Measurements from ENCODE around the gene IGLL5.

The IGLL5 gene

GRCh38 chr22:22929381-22930221, 42.0 kb downstream of the IGLL5 start:
- DNase-seq, result no peak

DNA sequence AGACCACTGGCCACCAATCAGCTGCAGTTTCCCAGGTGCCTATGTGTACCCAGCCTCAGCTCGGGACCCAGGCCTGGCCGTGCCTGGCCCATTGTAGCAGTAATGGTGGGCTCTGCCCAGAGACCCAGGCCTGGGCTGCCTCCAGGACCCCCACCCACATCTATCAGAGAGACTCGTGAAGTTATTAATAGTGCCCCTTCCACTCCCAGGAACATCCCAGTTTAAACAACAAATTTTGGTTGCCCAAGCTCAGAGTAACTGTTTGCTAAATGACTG, 42.5 kb downstream of the IGLL5 start:
- no peak for DNase-seq

DNA sequence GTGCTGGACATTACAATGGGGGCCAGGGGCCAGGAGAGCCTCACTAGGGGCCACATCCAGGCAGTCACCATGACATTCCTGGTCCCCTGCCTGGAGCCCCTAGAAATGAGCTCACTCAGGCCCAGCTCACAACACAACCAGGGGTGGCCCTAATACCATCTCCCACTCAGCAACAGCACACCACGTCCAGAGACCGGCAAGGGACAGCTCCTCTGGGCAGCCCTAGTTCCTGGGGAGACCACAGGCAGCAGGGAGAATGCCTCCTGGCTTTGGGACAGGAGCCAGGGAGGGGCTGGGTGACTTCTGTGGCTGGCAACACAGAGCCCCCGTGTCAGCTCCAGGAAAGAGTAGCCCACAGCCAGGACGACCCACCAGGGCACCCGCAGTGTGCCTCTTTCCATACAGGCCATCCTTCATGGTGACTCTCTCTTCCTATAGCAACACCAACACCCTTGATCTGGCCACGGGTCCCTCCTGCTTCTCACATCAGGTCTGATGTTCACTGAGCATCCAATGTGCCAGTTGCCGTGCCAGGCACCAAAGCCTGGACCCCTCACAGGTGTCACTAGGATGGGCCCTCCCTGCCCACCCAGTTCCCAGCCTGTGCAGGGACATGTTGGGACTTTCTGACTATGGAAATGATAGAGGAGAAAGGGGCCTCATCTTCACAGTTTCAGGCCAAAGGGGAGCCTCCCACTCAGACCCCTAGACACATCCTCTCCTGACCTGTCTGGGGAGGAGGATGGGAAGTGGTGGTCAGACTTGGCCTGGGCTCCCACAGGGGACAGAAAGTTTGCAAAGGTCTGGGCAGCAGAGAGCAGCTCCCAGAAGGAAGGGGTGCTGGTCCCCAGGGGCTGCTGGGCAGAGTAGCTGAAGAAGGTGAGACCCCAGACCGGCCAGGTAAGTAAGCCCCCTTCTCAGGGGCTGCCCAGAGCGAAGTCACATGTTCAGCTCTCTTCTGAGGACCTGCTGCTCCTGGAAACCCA, 43.2 kb downstream of the IGLL5 start:
- DNase-seq, result no peak

GRCh38 chr22:22931557-22932270, 44.1 kb downstream of the IGLL5 start:
- no peak for DNase-seq

DNA sequence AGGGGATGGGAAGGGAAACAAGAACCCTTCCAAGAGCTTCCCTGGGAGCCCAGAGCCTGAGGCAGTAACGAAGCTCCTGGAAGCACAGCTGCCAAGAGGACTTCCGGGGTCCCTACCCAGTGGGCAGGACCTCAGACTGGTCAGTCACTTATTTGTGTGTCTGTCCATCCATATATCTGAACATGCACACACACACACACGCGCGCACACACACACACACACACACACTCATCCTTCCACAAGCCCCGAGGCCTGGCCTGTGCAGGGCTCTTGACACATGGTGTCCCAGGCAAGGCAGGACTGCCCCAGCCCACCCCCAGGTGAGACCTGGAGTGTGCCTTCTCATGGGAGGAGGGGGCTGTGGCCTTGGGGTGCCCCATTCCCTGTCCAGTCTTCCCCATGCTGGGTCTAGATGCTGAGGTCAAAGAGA, 44.9 kb downstream of the IGLL5 start:
- DNase-seq, result no peak

GRCh38 chr22:22933100-22933806, 45.6 kb downstream of the IGLL5 start:
- no peak for DNase-seq

DNA sequence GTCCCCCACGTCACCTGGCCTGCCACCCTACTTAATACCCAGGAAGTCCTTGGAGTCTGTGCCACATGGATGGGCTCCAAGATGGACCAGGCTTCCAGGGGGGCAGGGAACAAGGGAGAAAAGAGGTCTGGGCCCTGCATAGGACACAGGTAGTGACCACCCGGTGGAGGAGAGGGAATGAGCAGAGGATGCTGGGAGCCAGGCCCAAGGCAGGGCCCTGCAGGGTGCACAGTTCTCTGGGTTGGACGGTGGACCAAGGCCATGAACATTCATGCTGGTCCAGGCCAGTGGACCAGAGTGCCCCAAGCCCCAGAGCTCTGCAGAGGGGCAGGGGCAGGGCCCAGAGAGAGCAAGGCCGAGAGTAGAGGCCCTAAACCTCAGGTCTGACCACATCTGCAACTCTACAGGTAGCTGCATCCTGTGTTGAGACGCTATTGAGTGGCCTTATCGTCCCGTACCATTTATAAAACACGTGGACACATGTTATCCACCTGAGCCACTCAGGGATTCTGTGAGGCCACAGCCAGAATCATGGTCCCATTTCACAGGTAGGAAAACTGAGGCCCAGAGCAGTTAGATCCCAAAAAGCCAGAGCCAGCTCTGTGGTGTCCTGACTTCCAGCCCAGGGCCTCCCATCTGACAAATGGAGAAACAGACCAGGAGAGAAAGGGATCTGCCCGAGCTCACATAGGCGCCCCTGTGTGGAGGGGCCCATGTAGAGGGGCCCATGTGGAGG, 46.4 kb downstream of the IGLL5 start:
- no peak for DNase-seq

GRCh38 chr22:22934543-22935055, 47.0 kb downstream of the IGLL5 start:
- DNase-seq, result no peak

DNA sequence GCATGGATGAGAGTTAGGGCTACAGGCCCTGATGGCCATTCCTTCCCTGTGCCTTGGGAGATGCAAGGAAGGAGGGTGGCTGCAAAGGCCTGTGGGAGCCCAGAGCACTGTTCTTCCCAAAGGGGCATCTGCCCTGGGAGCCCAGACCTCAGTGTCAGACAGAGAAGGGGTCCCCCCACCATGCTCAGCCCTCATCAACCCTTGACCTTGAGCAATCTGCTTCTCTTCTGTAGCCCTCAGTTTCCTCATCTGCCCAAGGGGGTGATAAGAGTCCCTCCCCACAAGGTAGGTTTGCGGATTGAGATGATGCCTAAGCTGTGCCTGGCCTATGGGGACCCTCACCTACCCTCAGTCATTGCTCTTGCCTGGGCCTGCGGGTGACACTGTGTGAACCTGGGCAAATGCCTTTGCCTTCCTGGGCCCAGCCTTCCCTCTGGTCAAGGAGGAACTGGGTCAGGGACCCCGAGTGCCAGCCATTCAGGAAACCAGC, 47.5 kb downstream of the IGLL5 start:
- DNase-seq, result no peak

GRCh38 chr22:22935546-22936157, 48.0 kb downstream of the IGLL5 start:
- no peak for DNase-seq

DNA sequence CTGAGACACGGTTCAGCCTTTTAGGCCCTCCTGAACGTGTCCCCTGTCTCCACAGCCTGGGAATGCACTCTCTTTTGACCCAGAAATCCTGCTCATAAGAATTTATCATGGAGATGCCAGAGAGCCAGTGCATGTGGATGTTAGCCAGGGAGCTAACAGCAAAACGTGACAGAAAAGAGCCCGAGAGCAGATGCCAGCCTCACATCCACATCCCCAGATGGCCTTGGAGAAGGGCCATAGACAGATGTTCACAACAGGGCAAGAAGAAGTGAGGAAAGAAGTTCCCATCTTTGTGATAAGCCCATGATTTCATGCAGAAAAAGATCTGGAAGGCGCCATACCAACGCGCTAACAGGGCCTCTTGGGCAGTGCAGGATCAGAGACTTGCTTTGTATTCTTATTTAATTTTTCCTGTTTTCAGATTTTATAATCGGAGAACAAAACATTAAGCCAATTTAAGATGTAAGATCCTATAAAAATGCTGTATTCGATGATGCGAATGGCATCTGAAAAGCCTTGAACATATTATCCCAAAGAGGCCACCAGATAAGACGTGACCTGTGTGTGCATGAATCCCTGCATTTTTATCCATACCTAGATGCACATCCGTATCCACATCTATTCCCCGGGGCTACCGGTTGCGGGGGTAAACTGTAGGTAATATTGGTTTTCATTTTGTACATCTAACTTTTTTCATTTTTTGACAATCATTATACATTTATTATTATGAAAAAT, 48.7 kb downstream of the IGLL5 start:
- DNase-seq, result no peak

DNA sequence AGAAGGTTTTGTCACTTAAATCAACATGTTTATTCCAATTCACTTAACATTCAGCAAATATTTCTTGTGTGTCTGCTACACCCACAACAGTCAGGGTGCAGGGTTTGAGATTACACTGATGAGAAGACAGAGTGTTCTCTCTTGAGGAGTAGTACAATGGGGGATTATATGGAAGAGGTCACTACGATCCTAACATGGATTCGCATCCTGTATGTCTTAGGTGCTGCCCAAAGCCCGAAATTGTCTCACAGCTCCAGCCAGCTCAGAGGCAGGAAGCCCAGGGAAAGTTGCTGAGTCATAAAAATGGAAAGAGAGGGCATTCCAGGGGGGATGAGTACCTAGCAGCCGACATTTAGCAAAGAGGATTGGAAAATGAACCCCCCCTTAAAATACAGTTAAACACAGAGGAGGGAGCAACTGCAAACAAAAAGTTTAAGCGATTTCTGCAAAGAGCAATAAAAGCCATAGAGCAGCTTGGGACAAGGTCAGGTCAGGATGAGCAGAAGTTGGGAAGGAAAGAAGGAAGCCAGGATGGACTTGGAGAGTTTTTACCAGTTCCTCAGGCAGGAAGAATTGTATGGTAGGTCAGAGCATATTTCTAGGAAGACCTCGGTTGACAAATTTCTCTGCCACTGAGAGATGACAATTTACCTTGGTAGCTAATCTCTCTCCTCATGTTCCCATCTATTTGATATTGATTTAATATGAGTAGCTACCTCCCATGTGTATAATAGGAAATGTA, 49.5 kb downstream of the IGLL5 start:
- no peak for DNase-seq

DNA sequence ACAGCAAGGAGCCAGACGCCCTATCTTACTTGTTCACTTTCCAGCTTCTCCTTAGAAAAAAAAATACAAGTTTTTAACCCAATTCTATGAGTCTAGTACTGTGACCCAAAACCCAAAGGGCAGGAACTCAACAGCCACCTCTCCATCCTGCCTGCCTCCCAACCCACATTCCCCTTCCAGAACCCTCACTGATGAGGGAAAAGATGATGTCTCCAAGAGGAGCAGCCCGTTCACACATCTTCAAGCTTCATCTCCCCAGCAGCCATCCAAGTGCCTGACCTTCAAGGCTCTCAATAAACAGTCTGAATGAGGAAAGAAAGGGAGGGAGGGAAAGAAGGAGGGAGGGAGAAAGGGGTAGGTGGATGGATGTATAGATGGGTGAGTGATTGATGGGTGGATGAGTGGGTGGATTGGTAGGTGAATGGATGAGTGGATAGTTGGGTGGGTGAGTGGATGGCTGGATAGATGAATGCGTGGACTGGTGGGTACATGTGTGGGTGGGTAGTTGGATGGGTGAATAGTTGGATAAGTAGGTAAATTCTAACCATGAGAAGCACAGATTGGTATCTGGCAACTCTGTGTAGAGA, 50.4 kb downstream of the IGLL5 start:
- no peak for DNase-seq

DNA sequence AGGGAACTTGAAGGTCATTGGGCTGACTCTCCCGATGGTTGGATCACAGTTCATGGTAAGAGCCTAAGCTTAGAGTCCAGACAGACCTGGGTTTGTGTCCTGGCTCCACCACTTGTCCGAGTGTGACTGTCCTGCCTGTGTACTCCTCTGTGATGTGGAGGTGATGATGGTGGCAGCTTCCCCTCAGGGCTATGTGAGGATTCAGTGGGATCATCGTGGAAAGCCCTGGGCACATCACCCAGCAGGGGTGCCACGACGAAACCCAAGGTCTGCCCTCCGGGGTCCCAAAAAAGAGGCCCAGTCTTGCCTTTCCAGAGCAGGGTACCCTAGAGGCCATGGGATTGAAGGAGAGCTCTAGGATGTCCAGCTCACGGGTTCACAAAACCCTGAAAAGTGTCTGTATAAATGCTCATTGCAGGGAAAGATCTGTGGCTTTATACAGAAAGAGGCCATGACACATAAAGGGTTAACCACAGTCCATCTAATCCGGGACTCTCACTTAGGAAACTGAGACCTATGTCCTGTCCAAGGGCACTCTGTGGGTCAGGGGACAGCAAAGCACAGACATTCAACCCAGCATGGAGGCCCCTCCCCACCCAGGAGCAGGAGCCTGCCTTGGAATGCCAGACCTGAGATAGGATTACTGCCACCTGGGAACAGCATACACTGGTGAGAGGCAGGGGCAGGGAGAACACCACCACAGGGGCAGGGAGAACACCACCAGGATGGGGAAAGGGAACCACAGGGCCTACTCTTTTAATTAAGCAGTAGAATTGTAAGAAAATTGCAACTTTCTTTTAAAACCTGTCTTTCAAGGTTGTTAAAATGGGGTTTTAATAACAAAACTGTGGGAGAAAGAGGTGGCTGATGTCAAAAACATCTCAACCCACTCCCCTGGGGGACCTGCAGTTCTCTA, 51.3 kb downstream of the IGLL5 start:
- DNase-seq, result no peak

DNA sequence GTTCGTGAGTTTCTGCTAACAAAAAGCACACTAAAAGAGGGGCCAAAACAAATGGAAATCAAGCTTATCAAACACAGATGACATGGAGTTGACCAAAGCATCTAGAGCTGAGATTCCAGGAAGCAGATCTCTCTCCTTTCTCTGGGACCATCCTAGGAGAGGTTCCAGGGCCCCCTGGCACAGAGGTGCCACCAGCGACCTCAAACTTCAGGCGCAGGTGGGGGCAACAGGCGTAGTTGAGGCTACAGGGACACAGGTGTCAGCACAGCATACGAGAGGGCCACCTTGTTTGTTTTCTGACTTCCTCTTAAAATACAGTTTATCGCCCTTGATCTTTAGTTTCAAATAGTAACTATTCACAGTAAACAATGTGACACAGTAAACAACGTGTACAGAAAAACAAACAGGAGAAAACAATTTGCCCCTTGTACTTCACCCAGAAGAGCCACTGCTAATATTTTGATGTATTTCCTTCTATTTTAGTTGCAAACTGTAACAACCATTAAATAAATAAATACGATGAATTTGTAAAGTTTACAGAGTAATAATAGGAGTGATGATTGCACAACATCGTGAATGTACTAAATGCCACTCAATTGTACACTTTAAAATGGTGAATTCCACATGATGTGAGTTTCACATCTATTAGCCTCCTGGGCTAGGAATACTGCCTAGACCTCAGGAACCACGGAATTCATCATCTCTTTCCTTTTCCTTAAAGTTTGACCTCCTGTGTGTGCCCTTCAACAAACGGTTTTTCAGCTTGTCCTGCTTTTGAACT, 52.2 kb downstream of the IGLL5 start:
- no peak for DNase-seq

DNA sequence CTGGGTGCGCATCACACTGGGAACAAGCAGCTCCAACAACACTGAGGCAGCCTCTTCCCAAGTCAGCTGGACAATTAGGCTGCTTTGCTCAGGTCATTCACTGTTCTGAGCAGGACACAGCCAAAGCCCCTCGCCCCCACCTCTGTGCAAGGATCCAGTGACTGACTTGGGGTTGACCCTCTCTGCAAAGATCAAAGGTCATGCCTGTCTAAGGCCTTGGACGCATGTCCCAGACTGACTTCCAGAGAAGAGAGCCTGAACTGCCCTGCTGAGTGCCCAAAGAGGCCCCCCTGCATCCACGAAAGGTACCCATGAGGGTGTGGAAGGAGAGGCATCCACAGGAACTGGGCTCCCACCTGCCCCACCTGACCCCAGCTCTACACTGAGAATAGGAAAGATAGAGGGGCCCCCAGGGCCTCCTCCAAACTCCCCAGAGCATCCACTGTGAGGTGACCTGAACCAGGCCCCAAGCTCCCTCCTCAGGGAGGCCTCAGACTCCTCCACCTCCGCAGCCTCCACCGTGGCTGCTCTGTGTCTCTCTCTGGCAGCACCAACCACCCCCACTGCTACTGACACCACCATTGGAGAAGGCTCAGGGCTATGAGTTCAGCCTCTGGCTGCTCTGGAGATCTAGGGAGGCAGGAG, 53.5 kb downstream of the IGLL5 start:
- DNase-seq, result no peak
